Retinal pigment epithelial cell (primary cell): ENCODE data around the gene PTPN23.
A peak's percentile ranks its signal among the peaks of the same experiment; 100 is the strongest.

Source experiments
- DNase-seq: peaks from one replicate; pipeline ENCODE4 v3.0.0-alpha.2; 2010; ENCODE audit warnings: low read depth
- H3K4me3 ChIP-seq: 2 replicates; pipeline ENCODE4 v1.5.1; 2011; ENCODE audit warnings: mild to moderate bottlenecking, low read length, control low read depth, moderate library complexity
- CTCF ChIP-seq: conservative IDR thresholded peaks from 2 replicates; pipeline ENCODE4 v1.5.1; 2011; ENCODE audit warnings: low read depth, low read length, control low read depth, inconsistent platforms

The PTPN23 gene

GRCh38 chr3:47381317-47382157, 716 bp downstream of the PTPN23 start:
- H3K4me3 ChIP-seq: peak overlapping the region; percentile 92
- no peak for TF ChIP-seq CTCF
- DNase-seq: peak; percentile 31

- DNase-seq: no peak
- TF ChIP-seq CTCF: no peak
- H3K4me3 ChIP-seq: no peak overlapping the region
These were observed 3.6 kb downstream of the PTPN23 start for GRCh38 chr3:47384425-47384824.

- no peak for TF ChIP-seq CTCF
- H3K4me3 ChIP-seq: no peak overlapping the region
- no peak for DNase-seq
These were observed 4.2 kb downstream of the PTPN23 start for GRCh38 chr3:47385007-47385406.

DNA sequence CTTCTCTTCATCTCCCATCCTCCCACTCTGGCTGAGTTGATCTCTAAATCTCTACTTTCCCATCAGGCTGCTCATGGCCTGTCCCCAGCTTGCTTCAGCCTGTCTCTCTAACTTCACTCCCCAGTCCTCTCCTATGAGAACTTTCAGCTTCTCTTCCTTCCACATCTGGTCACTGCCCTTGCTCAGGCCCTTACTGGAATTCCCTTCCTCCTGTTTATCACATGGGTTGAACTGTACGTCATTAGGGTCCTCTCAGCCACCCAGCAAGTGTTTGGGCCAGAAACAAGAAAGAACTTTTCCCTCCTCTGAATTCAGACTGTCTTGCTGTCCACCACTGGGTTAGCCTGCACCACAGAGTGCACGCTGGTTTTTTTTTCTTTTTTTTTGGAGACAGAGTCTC, 5.0 kb downstream of the PTPN23 start:
- no peak for TF ChIP-seq CTCF
- no peak for DNase-seq

GRCh38 chr3:47392933-47393332, 12.1 kb downstream of the PTPN23 start:
- no peak for DNase-seq
- H3K4me3 ChIP-seq: no peak overlapping the region
- no peak for TF ChIP-seq CTCF

More for the DNA sequence above, 5.0 kb downstream of the PTPN23 start:
- H3K4me3 ChIP-seq: no peak overlapping the region

DNA sequence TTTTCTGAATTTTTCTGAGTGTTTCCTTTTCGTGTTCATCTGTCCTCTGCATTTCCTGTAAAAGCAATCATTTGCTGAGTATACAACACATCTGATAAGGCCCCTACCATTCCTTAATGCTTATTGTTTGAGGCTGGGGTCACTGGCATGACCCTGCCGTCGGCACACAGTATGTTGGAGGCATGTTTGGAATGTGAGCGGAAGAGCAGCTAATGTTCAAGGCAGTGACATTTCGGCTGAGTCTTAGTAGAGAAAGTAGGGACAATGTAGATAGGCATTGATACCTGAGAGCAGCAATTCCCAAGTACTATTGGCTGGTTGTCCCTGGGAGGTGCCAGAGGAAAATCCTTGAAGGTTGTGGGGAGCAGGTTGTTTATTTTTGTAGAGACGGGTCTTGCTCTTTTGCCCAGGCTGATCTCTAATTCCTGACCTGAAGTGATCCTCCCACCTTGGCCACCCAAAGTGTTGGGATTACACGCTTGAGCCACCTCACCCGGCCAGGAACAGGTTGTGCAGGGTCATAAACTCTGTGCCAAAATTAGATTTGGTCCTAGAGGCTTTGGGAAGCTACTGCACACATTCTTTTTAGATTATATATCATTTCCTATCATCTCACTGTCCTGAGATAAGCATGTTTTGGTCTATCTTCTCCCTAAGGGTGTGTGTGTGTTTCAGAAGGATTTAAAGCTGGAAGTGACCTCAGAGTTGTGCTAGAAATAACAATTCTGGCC, 13.5 kb downstream of the PTPN23 start:
- no peak for TF ChIP-seq CTCF

More for the DNA sequence above, 13.5 kb downstream of the PTPN23 start:
- peak; percentile 34 for DNase-seq
- no peak overlapping the region for H3K4me3 ChIP-seq
